GM12878 (cell line): ENCODE results near the gene ANK3. TPM values are rescaled to one million over a fixed set of nuclear protein-coding genes. Genes with fewer than 3 reads are reported as not detected.

Source experiments
- ELK1 ChIP-seq: IDR thresholded peaks from 2 replicates; pipeline ENCODE4 v1.6.1; 2012; ENCODE audit warnings: low read depth, low read length, improper control_type of control experiment
- MTA3 ChIP-seq: IDR thresholded peaks from 2 replicates; pipeline ENCODE4 v1.6.1; 2012; ENCODE audit warnings: low read length, inconsistent platforms, borderline replicate concordance
- MYB ChIP-seq: fragments of 150-350 bp; IDR thresholded peaks from 2 replicates; pipeline ENCODE4 v1.6.1; 2014; ENCODE audit warnings: mild to moderate bottlenecking, low read depth, low read length, borderline replicate concordance
- NFYA ChIP-seq: IDR thresholded peaks from 2 replicates; pipeline ENCODE4 v1.6.1; 2011; ENCODE audit warnings: low read depth, mild to moderate bottlenecking, low read length, improper control_type of control experiment, borderline replicate concordance
- RELB ChIP-seq: fragments of 450-650 bp; IDR thresholded peaks from 2 replicates; pipeline ENCODE4 v1.6.1; 2017; ENCODE audit warnings: low read depth, mild to moderate bottlenecking, moderate library complexity
- SKIL ChIP-seq: fragments of 450-650 bp; IDR thresholded peaks from 2 replicates; pipeline ENCODE4 v1.6.1; 2017; ENCODE audit warnings: mild to moderate bottlenecking, low read depth, inconsistent platforms; ENCODE audit not compliant: poor library complexity, severe bottlenecking
- STAT3 ChIP-seq: IDR thresholded peaks from 2 replicates; pipeline ENCODE4 v1.6.1; 2011; ENCODE audit warnings: low read depth, low read length, improper control_type of control experiment
- YBX1 ChIP-seq: fragments of 450-650 bp; IDR thresholded peaks from 2 replicates; pipeline ENCODE4 v1.6.1; 2016; ENCODE audit warnings: antibody characterized with exemption
- ZNF592 ChIP-seq: fragments of 450-650 bp; IDR thresholded peaks from 2 replicates; pipeline ENCODE4 v1.6.1; 2017; ENCODE audit warnings: mild to moderate bottlenecking, moderate library complexity
- polyA plus RNA-seq, 11 experiments: library from polyadenylated mRNA; depleted of rRNA in 4 of 11; unstranded in 6 of 11; stranded (reverse) in 5 of 11; fragments of >200 nt; fragmentation: Nextera tagmentation in 4 of 11; fragmentation: Illumina TruSeq in 1 of 11; extraction: Ambion mirVana in 4 of 11; extraction: Trizol in 1 of 11; gene quantifications; 1 replicate in 1 of 11; 2 replicates in 10 of 11; pipeline versions ENCODE4 v1.2.1 to v1.2.3, GENCODE V29; 2011 to 2016; ENCODE audit warnings: inconsistent platforms in 2 of 11, missing spikeins in 2 of 11, low read depth in 1 of 11
- total RNA-seq, 4 experiments: library from RNA; depleted of rRNA in 3 of 4; stranded (reverse); fragments of >200 nt in 3 of 4; fragmentation: Illumina TruSeq in 1 of 4; extraction: Trizol in 1 of 4; gene quantifications; 2 replicates each; pipeline versions ENCODE4 v1.2.1 to v1.2.3, GENCODE V29; 2013 to 2021
- TF ChIP-seq, protein P1 (sequence below): IDR thresholded peaks from 2 replicates; pipeline ENCODE4 v1.6.1; 2011; ENCODE audit warnings: mild to moderate bottlenecking, low read depth, low read length, moderate library complexity; ENCODE audit not compliant: insufficient replicate concordance

Gene ANK3
- total and polyA plus RNA-seq, 10 of the 15 experiments (the other 5 are each of a cell fraction or from before 2014, with no cell fraction given): 0.06 to 0.82 (median 0.20) TPM; not detected in 2

GRCh38 chr10:60246382-60246781, 143.3 kb downstream of the ANK3 start (continued):
- TF ChIP-seq ZNF592 (no peak), YBX1 (no peak), MYB (no peak), RELB (no peak), ELK1 (no peak), MTA3 (no peak), STAT3 (no peak), NFYA (no peak), SKIL (no peak)
- TF ChIP-seq, protein P1, sequence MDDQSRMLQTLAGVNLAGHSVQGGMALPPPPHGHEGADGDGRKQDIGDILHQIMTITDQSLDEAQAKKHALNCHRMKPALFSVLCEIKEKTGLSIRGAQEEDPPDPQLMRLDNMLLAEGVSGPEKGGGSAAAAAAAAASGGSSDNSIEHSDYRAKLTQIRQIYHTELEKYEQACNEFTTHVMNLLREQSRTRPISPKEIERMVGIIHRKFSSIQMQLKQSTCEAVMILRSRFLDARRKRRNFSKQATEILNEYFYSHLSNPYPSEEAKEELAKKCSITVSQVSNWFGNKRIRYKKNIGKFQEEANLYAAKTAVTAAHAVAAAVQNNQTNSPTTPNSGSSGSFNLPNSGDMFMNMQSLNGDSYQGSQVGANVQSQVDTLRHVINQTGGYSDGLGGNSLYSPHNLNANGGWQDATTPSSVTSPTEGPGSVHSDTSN: no peak
